Mesenchymal stem cell (in vitro differentiated cells and primary cell): ENCODE data around the gene COMP.

ENCODE experiments used
- DNase-seq: peaks from one replicate; pipeline ENCODE4 v3.0.0-alpha.2; 2013
- H2AFZ ChIP-seq: one replicate; pipeline ENCODE4 v1.6.1; 2013; ENCODE audit warnings: low read depth, mild to moderate bottlenecking, control low read depth, inconsistent platforms, low read length, moderate library complexity
- H2AK5ac ChIP-seq: 2 replicates; pipeline ENCODE4 v1.6.1; 2013; ENCODE audit warnings: low read length, moderate library complexity, mild to moderate bottlenecking, inconsistent platforms; ENCODE audit not compliant: severe bottlenecking
- H2BK120ac ChIP-seq: one replicate; pipeline ENCODE4 v1.6.1; 2013; ENCODE audit warnings: low read depth, mild to moderate bottlenecking, inconsistent platforms, low read length, moderate library complexity
- H2BK12ac ChIP-seq, 2 experiments: one replicate each; pipeline ENCODE4 v1.6.1; 2013; ENCODE audit warnings: inconsistent platforms in 2 of 2, low read length in 2 of 2, mild to moderate bottlenecking in 2 of 2, moderate library complexity in 2 of 2, control low read depth in 1 of 2
- H2BK15ac ChIP-seq: one replicate; pipeline ENCODE4 v1.6.1; 2013; ENCODE audit warnings: mild to moderate bottlenecking, low read depth, inconsistent platforms; ENCODE audit not compliant: poor library complexity, severe bottlenecking
- H2BK5ac ChIP-seq: 2 replicates; pipeline ENCODE4 v1.6.1; 2013; ENCODE audit warnings: low read depth, mild to moderate bottlenecking, low read length, control low read depth, inconsistent platforms; ENCODE audit not compliant: poor library complexity, severe bottlenecking
- H3K14ac ChIP-seq, 2 experiments: one replicate each; pipeline ENCODE4 v1.6.1; 2013; ENCODE audit warnings: inconsistent platforms in 2 of 2, low read length in 2 of 2, control low read depth in 1 of 2, mild to moderate bottlenecking in 1 of 2, moderate library complexity in 1 of 2
- H3K18ac ChIP-seq, 2 experiments: one replicate each; pipeline ENCODE4 v1.6.1; 2013; ENCODE audit warnings: inconsistent platforms in 2 of 2, low read length in 2 of 2, control low read depth in 1 of 2, low read depth in 1 of 2, mild to moderate bottlenecking in 1 of 2
- H3K23ac ChIP-seq, 2 experiments: one replicate each; pipeline ENCODE4 v1.6.1; 2013; ENCODE audit warnings: inconsistent platforms in 2 of 2, low read length in 2 of 2, mild to moderate bottlenecking in 2 of 2, moderate library complexity in 2 of 2, control low read depth in 1 of 2
- H3K27ac ChIP-seq: 2 replicates; pipeline ENCODE4 v1.5.1; 2013; ENCODE audit warnings: mild to moderate bottlenecking, moderate library complexity, low read length, control low read depth, inconsistent platforms; ENCODE audit not compliant: poor library complexity, severe bottlenecking
- H3K27me3 ChIP-seq, 2 experiments: 2 replicates each; pipeline versions ENCODE4 v1.6.1 to v1.7.0; 2013; ENCODE audit warnings: low read length in 2 of 2, mild to moderate bottlenecking in 2 of 2, moderate library complexity in 2 of 2, control low read depth in 1 of 2, inconsistent platforms in 1 of 2; ENCODE audit not compliant: control insufficient read depth in 1 of 2, insufficient read depth in 1 of 2
- H3K36me3 ChIP-seq, 2 experiments: 2 replicates each; pipeline versions ENCODE4 v1.6.1 to v1.7.0; 2013; ENCODE audit warnings: low read length in 2 of 2, control low read depth in 1 of 2, inconsistent platforms in 1 of 2, low read depth in 1 of 2, mild to moderate bottlenecking in 1 of 2; ENCODE audit not compliant: insufficient read depth in 2 of 2, control insufficient read depth in 1 of 2
- H3K4ac ChIP-seq, 2 experiments: one replicate each; pipeline ENCODE4 v1.6.1; 2013; ENCODE audit warnings: inconsistent platforms in 2 of 2, low read length in 2 of 2, mild to moderate bottlenecking in 2 of 2, moderate library complexity in 2 of 2, control low read depth in 1 of 2, low read depth in 1 of 2
- H3K4me1 ChIP-seq: 2 replicates; pipeline ENCODE4 v1.6.1; 2013; ENCODE audit warnings: low read depth, low read length, control low read depth; ENCODE audit not compliant: control insufficient read depth, insufficient read depth
- H3K4me2 ChIP-seq: 2 replicates; pipeline ENCODE4 v1.6.1; 2013; ENCODE audit warnings: low read length, mild to moderate bottlenecking, inconsistent platforms; ENCODE audit not compliant: poor library complexity, severe bottlenecking
- H3K4me3 ChIP-seq, 2 experiments: 2 replicates each; pipeline versions ENCODE4 v1.5.1 to v1.7.0; 2013; ENCODE audit warnings: low read length in 2 of 2, mild to moderate bottlenecking in 2 of 2, control low read depth in 1 of 2, low read depth in 1 of 2; ENCODE audit not compliant: insufficient read depth in 1 of 2
- H3K79me1 ChIP-seq: replicated peaks from 2 replicates; pipeline ENCODE4 v1.6.1; 2013; ENCODE audit warnings: mild to moderate bottlenecking, control low read depth, low read length, inconsistent platforms; ENCODE audit not compliant: poor library complexity, severe bottlenecking
- H3K9ac ChIP-seq: 2 replicates; pipeline ENCODE4 v1.7.0; 2013; ENCODE audit warnings: mild to moderate bottlenecking, low read length, moderate library complexity
- H3K9me3 ChIP-seq: 2 replicates; pipeline ENCODE4 v1.7.0; 2013; ENCODE audit warnings: mild to moderate bottlenecking, low read length; ENCODE audit not compliant: control insufficient read depth
- H4K8ac ChIP-seq: one replicate; pipeline ENCODE4 v1.6.1; 2013; ENCODE audit warnings: inconsistent platforms, mild to moderate bottlenecking, low read length, moderate library complexity
- H4K91ac ChIP-seq: one replicate; pipeline ENCODE4 v1.6.1; 2013; ENCODE audit warnings: mild to moderate bottlenecking, low read length, inconsistent platforms
- WGBS: methylation state at CpG from one replicate; pipeline ENCODE4 v1.1.7; 2013; ENCODE audit warnings: mixed read lengths; 5-methylcytosine and 5-hydroxymethylcytosine counted together

Gene COMP

GRCh38 chr19:18768046-18768771, 22.9 kb downstream of the COMP start:
- Histone ChIP-seq H3K4me2 (no peak overlapping the region), H2BK120ac (no peak overlapping the region), H3K27ac (no peak overlapping the region), H3K9ac (no peak overlapping the region), H3K9me3 (no peaks in the 10 kb centered on the region), H4K91ac (no peak overlapping the region), H3K4ac (no peak overlapping the region), H2BK5ac (no peak overlapping the region), H3K14ac (no peak overlapping the region), H2AK5ac (no peak overlapping the region), H3K4me1 (peaks cover 11% of the 10 kb centered on the region), H3K27me3 (peaks cover 0 to 6% of the 10 kb centered on the region in 2 experiments), H2BK15ac (no peak overlapping the region), H2BK12ac (no peak overlapping the region), H4K8ac (no peak overlapping the region), H2AFZ (no peak overlapping the region), H3K79me1 (no peaks in the 10 kb centered on the region), H3K36me3 (peaks cover 0 to 3% of the 10 kb centered on the region in 2 experiments), H3K23ac (no peak overlapping the region), H3K18ac (peak overlapping the region in 1 of 2 experiments; percentile 51), H3K4me3 (no peak overlapping the region)
- no peak for DNase-seq
- WGBS: 84% methylated on average over 18 of the region's 30 CpGs

DNA sequence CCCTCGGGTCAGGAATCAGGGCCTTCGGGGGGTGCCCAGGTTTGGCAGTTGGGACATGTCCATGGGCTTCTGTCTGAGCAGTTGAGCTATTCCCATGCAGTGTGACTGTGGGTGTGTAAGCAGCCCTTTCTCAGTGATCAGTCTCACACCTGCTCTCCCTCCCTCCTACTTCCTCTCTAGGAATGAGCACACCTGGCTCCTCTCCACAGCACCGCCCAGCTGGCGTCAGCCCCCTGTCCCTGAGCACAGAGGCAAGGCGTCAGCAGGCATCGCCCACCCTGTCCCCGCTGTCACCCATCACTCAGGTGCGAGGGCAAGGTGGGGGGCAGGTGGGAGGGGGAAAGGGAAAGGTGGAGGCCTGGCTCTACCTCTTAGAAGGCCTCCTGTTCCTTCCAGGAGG, 25.9 kb downstream of the COMP start:
- Histone ChIP-seq H3K27ac (no peak overlapping the region), H3K9ac (no peak overlapping the region), H3K4ac (no peak overlapping the region), H2AFZ (no peak overlapping the region), H3K36me3 (peaks cover 0 to 3% of the 10 kb centered on the region in 2 experiments), H4K91ac (no peak overlapping the region), H3K9me3 (no peaks in the 10 kb centered on the region), H3K79me1 (no peaks in the 10 kb centered on the region), H2BK12ac (no peak overlapping the region), H2BK5ac (no peak overlapping the region), H3K4me1 (peaks cover 15% of the 10 kb centered on the region), H2BK120ac (no peak overlapping the region), H2AK5ac (no peak overlapping the region), H4K8ac (no peak overlapping the region), H2BK15ac (no peak overlapping the region), H3K4me2 (no peak overlapping the region), H3K14ac (no peak overlapping the region), H3K27me3 (no peaks in the 10 kb centered on the region), H3K4me3 (no peak overlapping the region), H3K18ac (no peak overlapping the region), H3K23ac (no peak overlapping the region)
- DNase-seq: no peak
- WGBS: 100% methylated on average over 4 of the region's 8 CpGs

DNA sequence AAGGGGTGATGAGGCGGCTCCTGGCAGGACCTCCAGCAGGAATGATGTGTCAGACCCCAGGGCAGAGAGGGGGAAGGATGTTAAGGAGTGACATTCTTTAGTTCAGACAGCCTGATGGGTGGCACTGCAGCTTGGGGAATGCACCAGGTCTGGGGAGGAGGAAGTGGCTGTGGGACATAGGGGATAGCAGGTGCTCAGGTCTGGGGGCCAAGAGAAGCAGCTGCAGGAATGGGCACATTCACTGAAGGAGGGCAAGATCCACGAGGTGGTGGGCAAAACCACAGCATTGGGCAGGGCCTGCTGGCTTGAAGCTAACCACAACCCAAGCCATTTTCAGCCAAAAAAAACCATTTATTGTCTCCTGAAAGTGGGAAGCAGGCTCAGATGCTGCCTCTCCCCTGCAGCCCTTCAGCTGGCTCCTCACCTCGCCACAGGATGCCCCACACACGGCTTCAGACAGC, 26.5 kb downstream of the COMP start:
- no peak overlapping the region for H2AK5ac ChIP-seq
- no peak overlapping the region for H2BK15ac ChIP-seq
- no peaks in the 10 kb centered on the region for H3K79me1 ChIP-seq
- H3K9me3 ChIP-seq: no peaks in the 10 kb centered on the region
- no peak overlapping the region for H4K91ac ChIP-seq
- no peak overlapping the region for H3K4me3 ChIP-seq
- DNase-seq: no peak
- no peak overlapping the region for H4K8ac ChIP-seq
- no peak overlapping the region for H3K4ac ChIP-seq
- H2AFZ ChIP-seq: no peak overlapping the region
- peaks cover 15% of the 10 kb centered on the region for H3K4me1 ChIP-seq
- H2BK120ac ChIP-seq: no peak overlapping the region
- no peak overlapping the region for H3K4me2 ChIP-seq
- whole genome bisulfite sequencing: 92% methylated on average over 4 of the region's 4 CpGs
- no peak overlapping the region for H3K18ac ChIP-seq
- H3K27me3 ChIP-seq: no peaks in the 10 kb centered on the region
- H2BK5ac ChIP-seq: no peak overlapping the region
- H3K23ac ChIP-seq: no peak overlapping the region
- H2BK12ac ChIP-seq: no peak overlapping the region
- H3K36me3 ChIP-seq: peaks cover 0 to 3% of the 10 kb centered on the region in 2 experiments
- H3K27ac ChIP-seq: no peak overlapping the region
- no peak overlapping the region for H3K14ac ChIP-seq
- H3K9ac ChIP-seq: no peak overlapping the region

DNA sequence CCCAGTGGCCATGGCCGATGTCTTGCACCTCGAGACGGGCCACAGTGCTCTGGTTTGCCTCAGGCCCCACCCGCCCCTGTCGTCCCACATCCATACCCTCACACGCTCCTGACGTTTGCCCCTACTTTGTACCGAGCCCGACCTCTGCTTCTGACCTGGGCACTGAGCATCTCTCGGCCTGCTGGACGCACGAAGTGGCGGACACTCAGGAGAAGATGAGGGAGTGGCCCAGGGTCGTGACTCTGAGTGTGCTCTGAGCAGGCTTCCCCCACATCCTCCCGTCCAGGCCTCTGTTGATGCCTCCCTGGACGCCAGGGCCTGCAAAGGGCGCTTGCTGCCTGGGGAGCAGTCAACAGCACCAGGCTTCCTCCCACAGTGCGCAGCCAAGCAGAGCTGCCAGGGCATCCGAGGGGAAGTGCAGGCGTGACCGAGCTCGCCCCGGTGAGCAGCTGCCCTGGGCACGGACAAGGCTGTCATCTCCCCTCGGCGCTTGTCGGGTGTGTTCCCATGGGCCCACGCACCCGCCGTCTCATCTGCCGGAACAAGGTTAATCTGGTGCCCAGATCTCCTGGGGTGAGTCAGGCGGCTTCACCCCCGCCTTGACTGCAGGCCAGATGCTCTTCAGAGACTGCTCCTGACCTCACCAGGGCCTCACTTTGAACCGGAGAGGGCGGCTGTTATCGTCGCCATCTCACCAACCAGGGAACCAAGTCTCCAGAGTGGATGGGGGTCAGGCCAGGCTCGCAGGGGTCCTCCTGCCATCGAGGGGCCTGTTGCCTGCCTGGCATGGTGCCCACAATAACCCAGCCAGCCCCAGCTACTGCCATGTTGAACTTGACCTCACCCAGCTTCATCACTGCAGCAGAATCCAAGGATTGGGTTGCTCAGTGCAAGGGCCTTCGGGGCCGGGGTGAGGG, 27.2 kb downstream of the COMP start:
- H2BK120ac ChIP-seq: no peak overlapping the region
- H3K23ac ChIP-seq: no peak overlapping the region
- no peak overlapping the region for H3K18ac ChIP-seq
- H4K8ac ChIP-seq: no peak overlapping the region
- no peak overlapping the region for H3K14ac ChIP-seq
- H2BK5ac ChIP-seq: no peak overlapping the region
- no peak overlapping the region for H3K4ac ChIP-seq
- no peak for DNase-seq
- no peak overlapping the region for H3K9ac ChIP-seq
- no peaks in the 10 kb centered on the region for H3K9me3 ChIP-seq
- no peak overlapping the region for H2AK5ac ChIP-seq
- H2BK15ac ChIP-seq: no peak overlapping the region
- no peak overlapping the region for H4K91ac ChIP-seq
- no peak overlapping the region for H3K4me3 ChIP-seq
- H3K36me3 ChIP-seq: peaks cover 0 to 3% of the 10 kb centered on the region in 2 experiments
- H3K27me3 ChIP-seq: no peaks in the 10 kb centered on the region
- peaks cover 15% of the 10 kb centered on the region for H3K4me1 ChIP-seq
- no peak overlapping the region for H3K4me2 ChIP-seq
- WGBS: 94% methylated on average over 40 of the region's 41 CpGs
- H2AFZ ChIP-seq: no peak overlapping the region
- H3K27ac ChIP-seq: no peak overlapping the region
- H3K79me1 ChIP-seq: no peaks in the 10 kb centered on the region
- no peak overlapping the region for H2BK12ac ChIP-seq
